ENCODE measurements around the gene GRPEL2. TPM values are rescaled to one million over a fixed set of nuclear protein-coding genes. Genes with fewer than 3 reads are reported as not detected.

Gene GRPEL2
- total RNA-seq, 1 donor from 2014 or later: 15.1 TPM

GRCh38 chr5:149304195-149305078 lies 40.9 kb upstream of the GRPEL2 start:
- H3K27ac ChIP-seq: peak overlapping the region; percentile 51
- peak in 1 of 2 donors; percentile 20 for ATAC-seq

DNA sequence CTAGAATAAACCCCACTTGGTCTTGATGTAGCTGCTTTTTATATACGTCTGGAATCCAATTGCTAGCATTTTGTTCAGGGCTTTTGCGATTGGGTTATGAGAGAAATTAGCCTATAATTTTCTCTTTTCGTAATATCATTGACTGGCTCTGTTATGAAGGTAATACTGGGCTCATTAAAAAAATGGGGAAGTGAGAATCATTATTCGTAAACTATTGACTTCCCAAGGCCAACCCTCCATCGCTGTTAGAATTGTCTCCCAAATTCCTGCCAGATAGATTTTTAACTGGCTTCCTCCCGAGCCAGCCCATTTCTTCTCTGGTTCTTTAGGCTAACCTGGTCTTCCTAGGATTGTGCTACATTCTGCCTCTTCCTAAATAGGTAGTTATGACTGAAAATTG lies 35.9 kb upstream of the GRPEL2 start:
- Histone ChIP-seq H3K9me3 (no peaks in the 10 kb centered on the region), H3K27ac (peak overlapping the region; percentile 31), H3K36me3 (peaks cover 5% of the 10 kb centered on the region), H3K27me3 (ENCODE audit: low read depth) (no peaks in the 10 kb centered on the region), H3K4me3 (no peak overlapping the region), H3K4me1 (peaks cover 6% of the 10 kb centered on the region)
- no peak for TF ChIP-seq CTCF (IDR thresholded peaks at IDR 0.05)
- no peak for ATAC-seq
- DNase-seq: no peak
- intact Hi-C loops (cut with DNase I): no loop called here

More at GRCh38 chr5:149304195-149305078, 40.9 kb upstream of the GRPEL2 start:
- no peaks in the 10 kb centered on the region for H3K9me3 ChIP-seq
- intact Hi-C loops (cut with DNase I): no loop called here
- DNase-seq: no peak
- no peak for TF ChIP-seq CTCF (IDR thresholded peaks at IDR 0.05)
- H3K36me3 ChIP-seq: no peaks in the 10 kb centered on the region
- no peaks in the 10 kb centered on the region for H3K27me3 ChIP-seq (ENCODE audit: low read depth)
- H3K4me3 ChIP-seq: no peak overlapping the region
- peaks cover 29% of the 10 kb centered on the region for H3K4me1 ChIP-seq

DNA sequence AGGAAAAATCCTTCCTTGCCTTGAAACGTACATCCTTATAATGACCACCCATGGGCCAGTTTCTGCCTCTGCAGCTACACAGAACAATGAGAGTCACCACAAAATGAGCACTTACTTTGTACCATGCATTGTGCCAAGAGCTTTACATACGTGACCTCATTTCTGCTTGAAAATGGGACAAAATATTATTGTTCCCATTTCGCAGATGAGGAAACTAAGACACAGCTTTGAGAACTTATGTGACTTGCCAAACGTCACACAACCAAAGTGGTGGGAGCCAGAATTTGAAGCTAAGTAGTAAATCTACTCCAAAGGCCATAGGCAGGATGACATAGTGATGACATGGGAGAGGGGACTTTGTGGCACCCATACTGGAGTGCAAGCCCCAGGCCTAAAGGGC lies 34.8 kb upstream of the GRPEL2 start:
- no peak for TF ChIP-seq CTCF (IDR thresholded peaks at IDR 0.05)
- no peak for ATAC-seq
- H3K4me3 ChIP-seq: no peak overlapping the region
- intact Hi-C loops (cut with DNase I): loop anchor here (10.0 kb wide), 1 partner anchor 54 kb away; no protein-coding TSS in a partner anchor
- no peak overlapping the region for H3K27ac ChIP-seq
- no peaks in the 10 kb centered on the region for H3K27me3 ChIP-seq (ENCODE audit: low read depth)
- peaks cover 4% of the 10 kb centered on the region for H3K4me1 ChIP-seq
- no peak for DNase-seq
- H3K36me3 ChIP-seq: peaks cover 5% of the 10 kb centered on the region
- H3K9me3 ChIP-seq: no peaks in the 10 kb centered on the region

- Histone ChIP-seq H3K27me3 (ENCODE audit: low read depth) (no peaks in the 10 kb centered on the region), H3K4me3 (no peak overlapping the region), H3K4me1 (peaks cover 4% of the 10 kb centered on the region), H3K27ac (peak overlapping the region; percentile 4), H3K9me3 (no peaks in the 10 kb centered on the region), H3K36me3 (peaks cover 5% of the 10 kb centered on the region)
- intact Hi-C loops (cut with DNase I): loop anchor here (10.0 kb wide), 1 partner anchor 54 kb away; no protein-coding TSS in a partner anchor
- ATAC-seq (no peak), DNase-seq (no peak)
- no peak for TF ChIP-seq CTCF (IDR thresholded peaks at IDR 0.05)
Measured at GRCh38 chr5:149310947-149311658, 34.2 kb upstream of the GRPEL2 start.

- peaks cover 5% of the 10 kb centered on the region for H3K36me3 ChIP-seq
- H3K27me3 ChIP-seq (ENCODE audit: low read depth): no peaks in the 10 kb centered on the region
- H3K4me3 ChIP-seq: no peak overlapping the region
- no peak for ATAC-seq
- intact Hi-C loops (cut with DNase I): loop anchor here (10.0 kb wide), 1 partner anchor 52 kb away; no protein-coding TSS in a partner anchor
- no peak for DNase-seq
- H3K9me3 ChIP-seq: no peaks in the 10 kb centered on the region
- no peak for TF ChIP-seq CTCF (IDR thresholded peaks at IDR 0.05)
- H3K27ac ChIP-seq: no peak overlapping the region
- peaks cover 4% of the 10 kb centered on the region for H3K4me1 ChIP-seq
Measured at GRCh38 chr5:149313151-149313841, 32.0 kb upstream of the GRPEL2 start.
